Cardiac septum (tissue), 1 donor: ENCODE data around the gene MS4A4E. TPM values are rescaled to one million over a fixed set of nuclear protein-coding genes. Genes with fewer than 3 reads are reported as not detected.
"Not testable (repeated sequence)": the region's sequence is repeated elsewhere in the genome, so short reads cannot be mapped to it uniquely, and the experiment has no call there.

ENCODE experiments used
- DNase-seq: peaks from one replicate; pipeline ENCODE4 v3.0.0-alpha.2; 2020; ENCODE audit warnings: low spot score
- intact Hi-C: fragments of 100-400 bp; cut with DNase I; formaldehyde crosslinking; loops from one replicate; pipeline ENCODE4 v1.14.0; 2022
- total RNA-seq: library from RNA; stranded (reverse); fragmentation: NEBNext Ultra II Directional; extraction: Animal tissue kit (Norgen Biotek cat#: 25700); gene quantifications from one replicate; pipeline ENCODE4 v1.2.1, GENCODE V29; 2021
- donor health status: DM: no; HTN: no; CAD: no.

Gene MS4A4E
- total RNA-seq, 1 donor from 2014 or later = 0.62 TPM

DNA sequence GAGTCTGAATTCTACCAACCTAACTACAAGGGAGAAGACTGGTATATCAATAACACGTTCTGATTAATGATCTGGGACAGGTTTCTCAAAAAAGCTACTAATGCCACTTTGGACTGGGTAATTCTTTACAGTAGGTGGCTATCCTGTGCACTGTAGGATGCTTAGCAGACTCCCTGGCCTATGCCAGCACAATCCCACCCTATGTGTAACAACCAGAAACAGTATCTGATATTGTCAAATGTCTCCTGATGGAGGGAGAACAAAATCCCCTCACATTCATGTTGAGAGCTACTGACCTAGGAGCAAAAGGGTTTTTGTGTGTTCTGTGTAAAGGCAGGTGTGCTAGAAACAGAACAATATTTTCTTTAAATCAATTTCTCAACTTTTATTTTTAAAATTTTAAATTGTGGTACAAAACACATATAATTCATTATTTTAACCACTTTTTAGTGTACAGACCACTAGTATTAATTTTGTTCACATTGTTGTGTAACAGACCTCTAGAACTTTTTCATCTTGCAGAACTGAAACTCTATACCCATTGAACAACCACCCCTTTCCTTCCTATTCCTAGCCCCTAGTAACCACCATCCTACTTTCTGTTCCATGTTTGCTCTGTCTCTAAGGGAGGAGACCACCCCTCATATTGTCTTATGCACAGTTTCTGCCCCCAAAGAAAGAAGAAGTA, 58.0 kb downstream of the MS4A4E start:
- no peak for DNase-seq
- intact Hi-C loops = no loop called here

- no peak for DNase-seq
- intact Hi-C loops = no loop called here
These were observed 59.2 kb downstream of the MS4A4E start for GRCh38 chr11:60183591-60184205.

- intact Hi-C loops = no loop called here
- no peak for DNase-seq
These were observed 60.2 kb downstream of the MS4A4E start, which contains the start of gene MS4A6A for GRCh38 chr11:60182541-60183330. Gene MS4A6A (minus strand): TSS chr11:60183083. CDS start chr11:60181727, 1,356 bp downstream.

DNA sequence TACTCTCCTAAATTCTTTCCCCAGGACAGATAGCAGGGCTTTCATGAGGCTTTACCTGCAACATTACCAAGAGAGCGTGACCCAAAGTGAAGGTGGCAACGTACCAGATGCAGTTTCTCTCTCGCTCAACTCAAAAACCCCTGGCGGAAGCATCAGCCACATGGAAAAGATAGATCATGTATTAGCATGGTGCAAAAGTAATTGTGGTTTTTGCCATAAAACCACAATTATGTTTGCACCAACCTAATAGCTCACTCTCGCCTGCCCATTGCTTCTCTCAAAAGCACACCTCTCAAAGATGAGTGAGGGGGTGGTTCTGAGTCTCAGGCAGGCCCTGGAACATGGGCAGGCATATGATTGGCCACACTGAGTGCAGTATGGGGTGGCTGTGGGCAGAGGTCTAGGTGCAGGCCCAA, 67.1 kb downstream of the MS4A4E start:
- intact Hi-C loops = no loop called here
- no peak for DNase-seq

DNA sequence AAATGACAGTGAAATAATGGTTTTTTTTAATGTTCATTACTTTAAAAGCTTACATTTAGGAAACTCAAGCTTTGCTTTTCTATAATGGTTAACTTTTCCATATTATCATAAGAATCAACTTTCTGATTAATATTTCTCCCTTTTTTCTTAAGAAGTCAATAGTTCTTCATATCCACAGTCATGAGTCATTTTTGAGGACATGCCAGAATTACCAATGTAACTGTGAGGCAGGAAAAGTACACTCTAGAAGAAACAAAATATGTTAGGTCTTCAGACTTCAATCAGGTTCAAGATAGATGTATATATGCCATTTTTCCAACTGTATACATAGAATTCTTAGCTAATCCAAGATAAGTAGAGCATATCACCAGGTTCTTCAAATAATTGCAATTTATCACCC, 70.9 kb downstream of the MS4A4E start:
- intact Hi-C loops = no loop called here
- DNase-seq = no peak

GRCh38 chr11:60170566-60170965, 72.4 kb downstream of the MS4A4E start:
- no peak for DNase-seq
- intact Hi-C loops = no loop called here

GRCh38 chr11:60169264-60169915, 73.5 kb downstream of the MS4A4E start:
- intact Hi-C loops = no loop called here
- no peak for DNase-seq

- intact Hi-C loops = no loop called here
- no peak for DNase-seq
These were observed 74.6 kb downstream of the MS4A4E start for GRCh38 chr11:60168306-60168705.

GRCh38 chr11:60165951-60166350, 77.0 kb downstream of the MS4A4E start:
- intact Hi-C loops = no loop called here
- DNase-seq = no peak

GRCh38 chr11:60165538-60165937, 77.4 kb downstream of the MS4A4E start:
- intact Hi-C loops = no loop called here
- no peak for DNase-seq

- intact Hi-C loops = no loop called here
- DNase-seq = no peak
These were observed 78.3 kb downstream of the MS4A4E start for GRCh38 chr11:60164550-60165075.

- intact Hi-C loops = no loop called here
- no peak for DNase-seq
These were observed 81.2 kb downstream of the MS4A4E start for GRCh38 chr11:60161766-60162165.

- no peak for DNase-seq
- intact Hi-C loops = no loop called here
These were observed 81.8 kb downstream of the MS4A4E start for GRCh38 chr11:60161107-60161506.

DNA sequence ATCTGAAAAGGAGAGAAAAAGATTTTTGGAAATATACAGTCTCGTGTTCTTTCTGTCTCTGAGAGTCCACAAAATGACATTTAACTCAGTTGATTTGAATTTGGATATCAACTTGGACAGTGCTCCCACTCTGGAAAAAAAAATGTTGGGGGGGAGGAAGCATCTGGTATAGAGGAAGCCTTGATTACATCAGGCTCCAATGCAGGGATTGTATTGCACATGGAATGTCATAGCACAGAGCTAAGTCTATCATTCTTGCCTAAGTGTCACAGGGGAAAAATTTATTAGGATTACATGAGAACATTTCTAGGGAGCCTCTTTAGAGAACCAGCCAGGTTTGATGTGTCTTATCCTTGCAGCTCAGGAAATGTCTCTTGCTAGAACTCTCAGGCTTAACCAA, 83.1 kb downstream of the MS4A4E start:
- no peak for DNase-seq
- intact Hi-C loops = no loop called here

GRCh38 chr11:60159284-60159683, 83.7 kb downstream of the MS4A4E start:
- DNase-seq = no peak
- intact Hi-C loops = no loop called here

DNA sequence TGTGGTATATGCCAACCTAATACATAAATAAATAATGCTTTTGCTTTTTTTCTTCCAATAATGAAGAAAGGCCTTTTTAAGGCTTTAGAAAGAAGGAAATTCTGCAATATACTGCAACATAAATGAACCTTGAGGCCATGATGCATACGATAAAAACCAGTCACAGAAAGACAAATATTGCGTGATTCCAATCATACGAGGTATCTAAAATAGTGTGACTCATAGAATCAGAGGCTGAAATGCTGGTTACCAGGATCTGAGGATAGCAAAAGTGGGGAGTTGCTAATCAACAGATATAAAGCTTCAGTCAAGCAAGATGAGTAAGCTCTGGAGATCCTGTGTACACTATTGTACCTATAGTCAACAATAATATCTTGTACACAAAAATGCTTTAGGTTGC, 84.3 kb downstream of the MS4A4E start:
- DNase-seq = no peak
- intact Hi-C loops = no loop called here

- intact Hi-C loops = no loop called here
- no peak for DNase-seq
These were observed 87.0 kb downstream of the MS4A4E start for GRCh38 chr11:60155931-60156330.

- intact Hi-C loops, DNase-seq: not testable (repeated sequence)
These were observed 90.2 kb downstream of the MS4A4E start for GRCh38 chr11:60152727-60153126.

GRCh38 chr11:60150279-60150678, 92.7 kb downstream of the MS4A4E start:
- intact Hi-C loops = no loop called here
- no peak for DNase-seq
